ENCODE measurements around the gene PI4KA.

GRCh38 chr22:20809538-20810185 is 48.9 kb downstream of the PI4KA start:
- no peak for TF ChIP-seq CTCF (conservative IDR thresholded peaks at IDR 0.05; ENCODE audit: low read depth in 2 of 2)
- no peak for TF ChIP-seq POLR2AphosphoS5 (IDR thresholded peaks at IDR 0.05; ENCODE audit: low read depth)
- TF ChIP-seq REST (IDR thresholded peaks at IDR 0.05; ENCODE audit: unreplicated experiment): no peak
- no peak for TF ChIP-seq CREB1 (CRISPR knock-in tag; IDR thresholded peaks at IDR 0.05; ENCODE audit: low read depth)
- TF ChIP-seq EZH2 (IDR thresholded peaks at IDR 0.05; ENCODE audit: low read depth, unreplicated experiment): no peak
- TF ChIP-seq JUNB (IDR thresholded peaks at IDR 0.05; ENCODE audit: unreplicated experiment): no peak
- TF ChIP-seq EZH2phosphoT487 (IDR thresholded peaks at IDR 0.05; ENCODE audit: unreplicated experiment): no peak
- TF ChIP-seq ZNF331 (CRISPR knock-in tag; IDR thresholded peaks at IDR 0.05; ENCODE audit: low read depth): no peak
- TF ChIP-seq ETS1 (IDR thresholded peaks at IDR 0.05): no peak
- no peak for TF ChIP-seq NANOG (IDR thresholded peaks at IDR 0.05; ENCODE audit: borderline replicate concordance)
- no peak for TF ChIP-seq ZNF114 (CRISPR knock-in tag; IDR thresholded peaks at IDR 0.05)
- no peak for TF ChIP-seq ZNF462 (CRISPR knock-in tag; IDR thresholded peaks at IDR 0.05)
- no peak for TF ChIP-seq STAT1 (IDR thresholded peaks at IDR 0.05; ENCODE audit: unreplicated experiment)
